ENCODE results near the gene GSC2. TPM values are rescaled to one million over a fixed set of nuclear protein-coding genes. Genes with fewer than 3 reads are reported as not detected.

The GSC2 gene
- total and polyA plus RNA-seq, 9 donors, result not detected

DNA sequence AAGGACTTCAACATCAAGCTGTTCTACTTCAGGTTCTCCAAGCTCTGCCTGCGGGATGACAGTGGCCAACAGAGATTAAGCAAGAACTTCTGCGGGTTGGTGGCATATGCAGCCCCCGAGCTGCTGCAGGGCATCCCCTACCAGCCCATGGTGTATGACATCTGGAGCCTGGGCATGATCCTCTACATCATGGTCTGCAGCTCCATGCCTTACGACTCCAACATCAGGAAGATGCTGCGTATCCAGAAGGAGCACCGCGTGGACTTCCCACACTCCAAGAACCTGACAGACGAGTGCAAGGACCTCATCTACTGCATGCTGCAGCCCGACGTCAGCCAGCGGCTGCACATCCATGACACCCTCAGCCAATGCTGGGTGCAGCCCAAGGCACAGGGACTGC is 25.1 kb downstream of the GSC2 start:
- Histone ChIP-seq H3K27me3 (ENCODE audit: control insufficient read depth, insufficient read depth, low read length) (no peaks in the 10 kb centered on the region), H3K4me1 (ENCODE audit: control insufficient read depth, insufficient read depth, low read length) (peaks cover 19% of the 10 kb centered on the region), H3K27ac (ENCODE audit: low read length) (no peak overlapping the region), H3K9me3 (replicated peaks; ENCODE audit: control insufficient read depth, low read depth, low read length) (no peaks in the 10 kb centered on the region), H3K36me3 (ENCODE audit: control insufficient read depth, insufficient read depth, low read length) (peaks cover 8% of the 10 kb centered on the region), H3K4me3 (ENCODE audit: low read length) (no peak overlapping the region)
- 94% methylated on average over 11 of the region's 11 CpGs for WGBS (ENCODE audit: insufficient coverage)
- DNase-seq, result no peak

DNA sequence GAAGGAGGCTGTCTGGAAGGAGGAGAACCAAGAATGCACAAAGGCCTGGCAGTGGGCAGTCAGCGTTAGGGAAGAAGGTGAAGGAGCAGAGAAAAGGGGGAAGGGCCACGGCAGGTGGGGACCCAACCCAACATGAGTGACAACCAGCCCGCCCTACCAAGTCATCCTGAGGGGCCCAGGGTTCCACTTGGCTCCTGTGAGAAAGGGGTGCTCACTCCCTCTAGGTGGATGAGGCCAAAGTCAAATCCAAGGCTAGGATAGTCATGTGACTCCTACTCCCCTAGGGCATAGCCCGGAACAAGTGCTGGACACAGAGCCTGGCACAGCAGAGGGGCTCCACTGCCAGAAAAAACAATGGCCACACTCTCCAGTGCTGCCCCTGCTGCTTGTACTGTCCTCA is 25.7 kb downstream of the GSC2 start:
- 79% methylated on average over 4 of the region's 4 CpGs for WGBS (ENCODE audit: insufficient coverage)
- H3K27ac ChIP-seq (ENCODE audit: low read length), result no peak overlapping the region

DNA sequence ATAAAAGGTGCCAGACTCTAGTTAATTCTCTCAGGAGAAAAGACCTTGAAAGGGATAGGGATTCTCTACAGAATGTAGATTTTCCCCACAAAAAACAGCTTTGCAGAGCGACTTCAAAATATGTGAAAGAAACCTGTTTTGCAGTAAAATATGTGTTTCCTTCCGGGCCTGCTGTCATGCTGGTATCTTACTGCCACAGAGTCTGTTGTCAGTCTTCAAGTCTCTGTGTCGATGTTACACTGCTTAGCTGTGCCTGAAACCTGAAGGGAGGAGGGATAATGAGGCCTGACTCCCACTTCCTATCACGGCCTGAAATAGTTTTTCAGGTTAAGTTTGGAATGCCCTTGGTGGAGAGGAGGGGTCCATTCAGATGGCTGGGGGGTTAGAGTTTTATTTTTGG is 26.2 kb downstream of the GSC2 start:
- Histone ChIP-seq H3K9me3 (replicated peaks; ENCODE audit: control insufficient read depth, low read depth, low read length) (no peaks in the 10 kb centered on the region), H3K4me1 (ENCODE audit: control insufficient read depth, insufficient read depth, low read length) (peaks cover 30% of the 10 kb centered on the region), H3K36me3 (ENCODE audit: control insufficient read depth, insufficient read depth, low read length) (peaks cover 12% of the 10 kb centered on the region), H3K27me3 (ENCODE audit: control insufficient read depth, insufficient read depth, low read length) (no peaks in the 10 kb centered on the region), H3K4me3 (ENCODE audit: low read length) (no peak overlapping the region), H3K27ac (ENCODE audit: low read length) (no peak overlapping the region)
- WGBS (ENCODE audit: insufficient coverage), result 93% methylated on average over 2 of the region's 4 CpGs
- no peak for DNase-seq

More for the DNA sequence above, 25.7 kb downstream of the GSC2 start:
- H3K4me3 ChIP-seq (ENCODE audit: low read length), result no peak overlapping the region
- no peaks in the 10 kb centered on the region for H3K27me3 ChIP-seq (ENCODE audit: control insufficient read depth, insufficient read depth, low read length)
- peaks cover 11% of the 10 kb centered on the region for H3K36me3 ChIP-seq (ENCODE audit: control insufficient read depth, insufficient read depth, low read length)
- peaks cover 25% of the 10 kb centered on the region for H3K4me1 ChIP-seq (ENCODE audit: control insufficient read depth, insufficient read depth, low read length)
- DNase-seq, result no peak
- no peaks in the 10 kb centered on the region for H3K9me3 ChIP-seq (replicated peaks; ENCODE audit: control insufficient read depth, low read depth, low read length)

DNA sequence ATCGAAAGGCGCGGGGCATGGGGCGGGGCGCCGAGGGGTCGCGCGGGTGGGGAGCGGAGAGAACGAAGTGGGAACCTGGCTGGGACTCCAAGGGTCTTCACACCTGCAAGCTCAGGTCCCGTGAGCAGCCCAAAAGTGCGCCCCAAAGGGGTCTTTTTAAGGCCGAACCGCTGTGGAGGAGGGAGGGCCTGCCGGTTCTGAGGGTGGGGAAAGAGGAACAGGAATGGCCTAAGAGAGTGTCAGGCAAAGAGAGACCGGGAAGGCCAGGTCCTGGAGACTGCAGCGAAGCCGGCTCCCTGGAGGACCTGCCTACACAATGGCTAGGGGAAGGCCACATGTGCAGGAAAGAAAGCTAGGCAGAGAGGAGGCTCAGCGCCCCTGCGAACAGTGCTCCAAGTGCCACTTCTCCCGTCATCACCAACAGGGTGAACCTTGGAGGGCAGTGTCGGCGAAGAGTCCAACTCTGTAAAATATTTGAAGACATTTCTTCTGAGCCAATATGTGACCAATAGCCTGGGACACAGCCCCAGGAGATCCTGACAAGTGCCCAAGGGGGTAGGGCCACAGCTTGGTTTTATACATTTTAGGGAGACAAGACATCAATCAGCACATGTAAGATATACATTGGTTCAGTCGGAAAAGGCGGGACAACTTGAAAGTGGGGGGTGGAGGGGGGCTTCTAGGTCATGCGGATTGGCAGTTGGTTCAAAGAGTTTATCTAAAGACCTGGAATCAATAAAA is 27.2 kb downstream of the GSC2 start:
- no peak for DNase-seq
- WGBS (ENCODE audit: insufficient coverage), result 11% methylated on average over 22 of the region's 27 CpGs
- H3K27ac ChIP-seq (ENCODE audit: low read length), result no peak overlapping the region

DNA sequence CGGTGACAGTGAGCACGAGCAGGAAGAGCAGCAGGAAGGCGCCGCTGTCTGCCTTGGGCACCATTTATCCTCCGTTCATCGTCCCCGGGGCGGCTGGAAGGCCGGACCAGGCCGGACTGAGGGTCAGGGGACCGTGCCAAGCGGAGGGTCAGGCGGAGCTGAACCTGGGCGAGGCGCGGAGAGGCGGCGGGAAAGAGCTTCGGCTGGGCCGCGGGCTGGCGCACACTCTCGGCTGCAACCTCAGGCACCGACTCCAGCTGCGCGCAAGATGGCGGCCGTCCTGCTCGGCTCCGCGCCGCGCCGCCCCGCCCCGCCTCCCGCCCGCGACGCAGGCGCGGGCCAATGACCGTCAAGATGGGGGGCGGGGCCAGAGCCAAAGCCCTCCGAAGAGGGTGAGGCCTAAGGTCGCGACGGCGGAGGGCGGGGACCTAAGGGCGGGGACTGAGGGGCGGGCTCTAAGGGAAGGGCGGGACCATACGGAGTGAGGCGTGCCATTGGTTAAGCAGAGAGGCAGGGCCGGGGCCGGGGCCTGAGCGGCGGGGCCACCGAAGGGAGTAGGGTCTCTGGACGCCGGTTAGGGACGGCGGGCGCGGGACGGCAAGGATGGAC is 27.8 kb downstream of the GSC2 start, which contains the start of gene DGCR2:
DGCR2 (minus strand) TSS at position 270 of the 609 bp plus-strand sequence; CDS start at position 64, 206 bp downstream.
- no peaks in the 10 kb centered on the region for H3K27me3 ChIP-seq (ENCODE audit: control insufficient read depth, insufficient read depth, low read length)
- H3K36me3 ChIP-seq (ENCODE audit: control insufficient read depth, insufficient read depth, low read length), result peaks cover 14% of the 10 kb centered on the region
- H3K9me3 ChIP-seq (replicated peaks; ENCODE audit: control insufficient read depth, low read depth, low read length), result no peaks in the 10 kb centered on the region
- DNase-seq, result peak; percentile 99
- WGBS (ENCODE audit: insufficient coverage), result under 1% methylated on average over 66 of the region's 67 CpGs
- peak within 1 kb of the TSS; percentile 78 for H3K4me3 ChIP-seq (ENCODE audit: low read length)
- peak within 1 kb of the TSS; percentile 85 for H3K27ac ChIP-seq (ENCODE audit: low read length)
- H3K4me1 ChIP-seq (ENCODE audit: control insufficient read depth, insufficient read depth, low read length), result peaks cover 37% of the 10 kb centered on the region

More for the DNA sequence above, 27.2 kb downstream of the GSC2 start:
- no peaks in the 10 kb centered on the region for H3K9me3 ChIP-seq (replicated peaks; ENCODE audit: control insufficient read depth, low read depth, low read length)
- peaks cover 14% of the 10 kb centered on the region for H3K36me3 ChIP-seq (ENCODE audit: control insufficient read depth, insufficient read depth, low read length)
- H3K27me3 ChIP-seq (ENCODE audit: control insufficient read depth, insufficient read depth, low read length), result no peaks in the 10 kb centered on the region
- H3K4me3 ChIP-seq (ENCODE audit: low read length), result peak overlapping the region; percentile 46
- H3K4me1 ChIP-seq (ENCODE audit: control insufficient read depth, insufficient read depth, low read length), result peaks cover 36% of the 10 kb centered on the region

DNA sequence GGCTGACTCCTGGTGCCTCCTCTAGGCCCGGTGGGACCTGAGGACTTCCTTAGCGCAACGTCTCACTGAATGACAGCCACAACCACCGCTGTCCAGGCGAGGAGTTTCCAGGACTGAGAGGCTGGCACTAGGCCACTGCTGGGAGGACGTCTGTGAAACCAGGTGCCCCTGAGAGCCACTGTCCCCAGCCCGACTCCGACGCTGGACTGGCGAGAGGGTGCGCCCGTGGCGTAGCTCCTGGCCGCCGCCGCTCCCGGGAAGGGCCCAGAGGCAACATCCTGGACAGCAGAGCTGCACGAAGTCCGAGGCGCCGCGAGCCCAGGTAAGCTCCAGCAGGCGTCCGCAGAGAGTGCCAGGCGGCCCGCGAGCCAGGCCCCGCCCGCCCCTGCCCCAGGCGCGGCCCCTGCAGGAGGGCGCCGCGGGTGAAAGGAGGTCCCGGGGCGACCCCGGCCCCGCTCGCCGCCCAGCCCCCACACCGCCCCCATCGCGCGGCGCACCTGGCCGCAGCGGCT is 28.4 kb downstream of the GSC2 start:
- WGBS (ENCODE audit: insufficient coverage), result under 1% methylated on average over 46 of the region's 47 CpGs
- no peaks in the 10 kb centered on the region for H3K9me3 ChIP-seq (replicated peaks; ENCODE audit: control insufficient read depth, low read depth, low read length)

DNA sequence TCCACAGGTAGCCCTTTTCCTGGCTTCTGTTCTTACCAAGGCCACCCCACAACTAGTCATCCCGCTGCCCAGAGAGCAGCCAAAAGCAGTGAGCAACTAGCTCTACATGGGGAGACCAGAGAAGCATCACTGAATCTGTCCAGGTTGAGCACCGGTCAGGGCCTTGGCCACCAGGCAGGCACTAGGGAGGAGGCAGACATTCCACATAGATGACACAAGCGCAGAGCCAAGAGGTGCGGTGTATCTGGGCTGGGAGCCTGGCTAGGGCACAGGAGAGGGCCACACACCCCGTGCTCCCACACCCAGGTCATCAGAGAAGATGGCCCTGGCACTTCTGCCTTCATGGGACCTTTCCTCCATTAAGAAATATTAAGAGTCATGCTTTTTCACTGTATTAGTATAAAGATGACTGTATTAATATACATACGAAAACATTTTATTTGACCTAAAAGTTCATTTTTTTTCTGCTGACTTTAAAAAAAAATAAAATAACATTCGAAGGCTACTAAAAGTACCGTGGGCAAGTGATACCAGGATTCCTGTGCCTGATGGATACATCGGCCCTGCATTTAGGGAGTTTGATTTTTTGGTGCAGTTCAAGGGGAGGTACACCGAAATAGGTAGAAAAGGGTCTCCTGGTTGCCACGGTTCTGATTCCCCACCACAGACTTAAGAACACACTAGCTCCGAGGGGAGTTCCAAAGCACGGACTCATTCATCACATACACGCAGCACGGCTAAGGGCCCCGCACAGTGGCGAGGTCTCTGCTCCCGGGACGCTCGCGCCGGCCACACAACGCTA is 29.1 kb downstream of the GSC2 start:
- Histone ChIP-seq H3K4me3 (ENCODE audit: low read length) (peak overlapping the region; percentile 78), H3K36me3 (ENCODE audit: control insufficient read depth, insufficient read depth, low read length) (peaks cover 17% of the 10 kb centered on the region), H3K9me3 (replicated peaks; ENCODE audit: control insufficient read depth, low read depth, low read length) (no peaks in the 10 kb centered on the region), H3K27ac (ENCODE audit: low read length) (peak overlapping the region; percentile 66), H3K27me3 (ENCODE audit: control insufficient read depth, insufficient read depth, low read length) (no peaks in the 10 kb centered on the region), H3K4me1 (ENCODE audit: control insufficient read depth, insufficient read depth, low read length) (peaks cover 46% of the 10 kb centered on the region)
- 6% methylated on average over 13 of the region's 23 CpGs for WGBS (ENCODE audit: insufficient coverage)
- no peak for DNase-seq

More for the DNA sequence above, 28.4 kb downstream of the GSC2 start:
- Histone ChIP-seq H3K4me3 (ENCODE audit: low read length) (peak overlapping the region; percentile 78), H3K4me1 (ENCODE audit: control insufficient read depth, insufficient read depth, low read length) (peaks cover 41% of the 10 kb centered on the region), H3K27ac (ENCODE audit: low read length) (peak overlapping the region; percentile 85), H3K36me3 (ENCODE audit: control insufficient read depth, insufficient read depth, low read length) (peaks cover 17% of the 10 kb centered on the region), H3K27me3 (ENCODE audit: control insufficient read depth, insufficient read depth, low read length) (no peaks in the 10 kb centered on the region)
- DNase-seq, result peak; percentile 66

DNA sequence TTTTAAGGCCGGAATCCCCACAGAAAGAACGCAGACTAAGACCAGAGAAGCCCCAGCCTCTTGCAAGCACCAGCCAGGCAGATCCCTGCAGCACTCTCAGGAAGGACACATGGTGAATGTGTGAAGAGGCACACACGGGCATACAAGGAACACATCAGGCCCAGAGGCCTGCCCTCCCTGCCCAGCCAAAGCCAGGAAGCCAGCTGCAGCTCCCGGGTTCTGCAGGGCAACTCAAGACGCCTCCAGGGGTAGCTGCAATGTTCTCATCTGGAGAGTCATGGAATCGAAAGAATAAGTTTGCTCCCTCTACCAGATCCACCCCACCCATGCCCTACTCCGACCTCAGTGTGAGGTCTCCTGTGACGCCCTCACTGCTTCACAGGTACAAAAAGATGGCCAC is 30.1 kb downstream of the GSC2 start:
- Histone ChIP-seq H3K4me3 (ENCODE audit: low read length) (no peak overlapping the region), H3K27me3 (ENCODE audit: control insufficient read depth, insufficient read depth, low read length) (no peaks in the 10 kb centered on the region), H3K36me3 (ENCODE audit: control insufficient read depth, insufficient read depth, low read length) (peaks cover 17% of the 10 kb centered on the region), H3K4me1 (ENCODE audit: control insufficient read depth, insufficient read depth, low read length) (peaks cover 55% of the 10 kb centered on the region), H3K27ac (ENCODE audit: low read length) (no peak overlapping the region), H3K9me3 (replicated peaks; ENCODE audit: control insufficient read depth, low read depth, low read length) (no peaks in the 10 kb centered on the region)
- DNase-seq, result no peak
- 77% methylated on average over 8 of the region's 8 CpGs for WGBS (ENCODE audit: insufficient coverage)

DNA sequence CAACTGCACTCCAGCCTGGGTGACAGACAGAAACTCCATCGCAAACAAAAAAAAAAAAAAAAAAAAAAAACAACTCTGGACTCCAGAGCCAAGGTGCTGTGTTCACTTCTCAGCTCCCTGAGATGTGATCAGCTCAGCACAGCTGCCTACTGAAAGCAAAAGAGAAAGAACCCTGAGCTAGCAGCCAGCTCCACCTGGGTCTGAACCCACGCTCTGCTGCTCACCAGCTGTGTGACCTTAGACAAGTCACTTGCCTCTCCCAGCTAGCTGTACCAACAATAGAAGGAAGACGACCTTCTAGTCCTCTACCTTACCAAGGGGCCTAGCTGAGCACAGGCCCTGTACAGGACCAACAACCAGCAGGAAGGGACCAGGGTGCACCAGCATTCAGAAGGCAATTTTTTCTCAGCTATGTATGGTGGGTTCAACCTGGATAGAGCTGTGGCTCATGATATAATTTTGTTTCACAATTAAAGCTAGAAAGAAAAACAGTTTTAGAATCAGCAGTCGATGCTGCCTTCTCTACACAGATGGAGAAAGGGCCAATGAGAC is 31.7 kb downstream of the GSC2 start:
- no peaks in the 10 kb centered on the region for H3K27me3 ChIP-seq (ENCODE audit: control insufficient read depth, insufficient read depth, low read length)
- 67% methylated on average over 1 of the region's 4 CpGs for WGBS (ENCODE audit: insufficient coverage)
- H3K9me3 ChIP-seq (replicated peaks; ENCODE audit: control insufficient read depth, low read depth, low read length), result no peaks in the 10 kb centered on the region
- H3K36me3 ChIP-seq (ENCODE audit: control insufficient read depth, insufficient read depth, low read length), result peaks cover 18% of the 10 kb centered on the region
- no peak for DNase-seq
- H3K27ac ChIP-seq (ENCODE audit: low read length), result no peak overlapping the region
- H3K4me3 ChIP-seq (ENCODE audit: low read length), result no peak overlapping the region
- H3K4me1 ChIP-seq (ENCODE audit: control insufficient read depth, insufficient read depth, low read length), result peaks cover 63% of the 10 kb centered on the region
